Activated CD8-positive, alpha-beta memory T cell treated with anti-CD3 and anti-CD28 coated beads, Interleukin-2, amount 50 U/mL, for 24 hours (primary cell): Measurements from ENCODE around the gene DDAH1.
"Not testable (repeated sequence)": the region's sequence is repeated elsewhere in the genome, so short reads cannot be mapped to it uniquely, and the experiment has no call there.

Source experiments
- DNase-seq: peaks from one replicate; pipeline ENCODE4 v3.0.0-alpha.2; 2020; ENCODE audit errors: extremely low read depth

The DDAH1 gene

GRCh38 chr1:85470130-85470529 lies 5.2 kb upstream of the DDAH1 start:
- not testable (repeated sequence) for DNase-seq

GRCh38 chr1:85467929-85468540 lies 3.1 kb upstream of the DDAH1 start:
- DNase-seq = no peak

GRCh38 chr1:85467036-85467435 lies 2.1 kb upstream of the DDAH1 start:
- DNase-seq = no peak

GRCh38 chr1:85465786-85466134 lies 801 bp upstream of the DDAH1 start:
- no peak for DNase-seq

GRCh38 chr1:85464497-85465098 lies 361 bp downstream of the DDAH1 start:
- DNase-seq = no peak

GRCh38 chr1:85463731-85464496 lies 1.0 kb downstream of the DDAH1 start:
- DNase-seq = no peak

- DNase-seq = no peak
Measured at GRCh38 chr1:85462931-85463649, 1.9 kb downstream of the DDAH1 start.

GRCh38 chr1:85461216-85461918 lies 3.6 kb downstream of the DDAH1 start:
- no peak for DNase-seq

- no peak for DNase-seq
Measured at GRCh38 chr1:85460555-85461088, 4.3 kb downstream of the DDAH1 start.

- no peak for DNase-seq
Measured at GRCh38 chr1:85459290-85459689, 5.7 kb downstream of the DDAH1 start.

- no peak for DNase-seq
Measured at GRCh38 chr1:85454214-85454613, 10.7 kb downstream of the DDAH1 start.

GRCh38 chr1:85453640-85454194 lies 11.2 kb downstream of the DDAH1 start:
- no peak for DNase-seq

- DNase-seq = no peak
Measured at GRCh38 chr1:85452948-85453347, 12.0 kb downstream of the DDAH1 start.

- no peak for DNase-seq
Measured at GRCh38 chr1:85451236-85451830, 13.6 kb downstream of the DDAH1 start.

GRCh38 chr1:85450832-85451231 lies 14.1 kb downstream of the DDAH1 start:
- DNase-seq = no peak

- DNase-seq = no peak
Measured at GRCh38 chr1:85449356-85449755, 15.6 kb downstream of the DDAH1 start.

- DNase-seq = no peak
Measured at GRCh38 chr1:85448358-85448757, 16.6 kb downstream of the DDAH1 start.

GRCh38 chr1:85447006-85447943 lies 17.7 kb downstream of the DDAH1 start:
- DNase-seq = no peak

- no peak for DNase-seq
Measured at GRCh38 chr1:85445906-85446305, 19.1 kb downstream of the DDAH1 start.

GRCh38 chr1:85444381-85444780 lies 20.6 kb downstream of the DDAH1 start:
- no peak for DNase-seq
